ENCODE results near the gene TADA3.

The TADA3 gene

DNA sequence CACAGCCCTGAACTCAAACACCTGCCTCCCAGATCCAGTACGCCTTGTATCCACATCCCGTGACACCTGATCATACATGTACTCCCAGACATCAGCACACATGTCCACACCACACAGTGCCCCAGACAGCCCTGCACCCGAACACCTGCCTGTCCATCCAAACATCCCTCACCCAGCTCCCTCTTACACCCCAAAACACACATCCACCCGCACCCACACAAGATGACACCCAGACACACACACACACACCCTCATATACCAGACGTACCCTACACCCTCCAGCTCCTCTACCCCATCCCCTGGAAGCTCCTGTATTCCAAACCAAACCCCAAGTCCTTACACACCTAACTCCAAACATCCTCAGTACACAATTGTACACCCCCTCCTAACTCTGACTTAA is 23.3 kb downstream of the TADA3 start:
- Histone ChIP-seq H3K9me3 (ENCODE audit: control insufficient read depth, insufficient read depth, low read length) (no peaks in the 10 kb centered on the region), H3K4me1 (ENCODE audit: control insufficient read depth, insufficient read depth, low read length) (peaks cover 5% of the 10 kb centered on the region), H3K4me3 (ENCODE audit: low read depth, low read length) (peak overlapping the region; percentile 77), H3K9ac (ENCODE audit: low read depth, low read length) (no peak overlapping the region), H3K27me3 (ENCODE audit: control insufficient read depth, insufficient read depth, low read length) (peaks cover 17% of the 10 kb centered on the region), H3K36me3 (ENCODE audit: control insufficient read depth, insufficient read depth, low read length) (no peaks in the 10 kb centered on the region)

DNA sequence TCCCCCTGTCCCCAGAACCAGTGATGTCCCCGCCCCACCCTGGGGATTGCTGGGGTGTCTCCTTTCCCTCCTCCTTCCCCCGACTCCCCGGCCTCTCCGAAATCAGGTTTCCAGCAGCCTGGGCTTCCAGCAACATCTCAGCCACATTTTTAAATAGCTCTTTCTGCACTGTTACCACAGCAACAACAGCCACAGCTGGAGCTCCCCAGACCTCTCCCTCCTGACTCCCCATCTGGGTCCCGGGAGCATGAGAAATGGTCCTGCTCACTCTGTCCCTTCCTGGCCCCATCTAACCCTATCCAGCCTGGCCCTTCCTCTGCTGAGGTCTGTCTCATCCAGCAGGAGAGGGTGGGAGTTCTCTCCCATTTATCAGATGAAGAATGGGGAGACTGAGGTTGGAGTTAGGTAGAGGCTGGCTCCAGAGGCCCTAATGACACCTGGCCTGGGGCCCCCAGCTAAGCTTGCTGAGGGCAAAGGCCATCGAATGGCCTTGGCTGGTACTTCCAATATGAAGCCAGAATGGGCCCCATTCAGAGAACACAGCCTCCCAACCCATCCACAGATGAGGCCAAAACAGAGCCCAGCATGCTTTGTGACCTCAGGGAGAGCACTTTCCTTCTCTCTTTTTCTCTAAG is 24.0 kb downstream of the TADA3 start:
- Histone ChIP-seq H3K4me3 (ENCODE audit: low read depth, low read length) (no peak overlapping the region), H3K36me3 (ENCODE audit: control insufficient read depth, insufficient read depth, low read length) (no peaks in the 10 kb centered on the region), H3K27me3 (ENCODE audit: control insufficient read depth, insufficient read depth, low read length) (peaks cover 17% of the 10 kb centered on the region), H3K9ac (ENCODE audit: low read depth, low read length) (no peak overlapping the region), H3K4me1 (ENCODE audit: control insufficient read depth, insufficient read depth, low read length) (peaks cover 5% of the 10 kb centered on the region), H3K9me3 (ENCODE audit: control insufficient read depth, insufficient read depth, low read length) (no peaks in the 10 kb centered on the region)

DNA sequence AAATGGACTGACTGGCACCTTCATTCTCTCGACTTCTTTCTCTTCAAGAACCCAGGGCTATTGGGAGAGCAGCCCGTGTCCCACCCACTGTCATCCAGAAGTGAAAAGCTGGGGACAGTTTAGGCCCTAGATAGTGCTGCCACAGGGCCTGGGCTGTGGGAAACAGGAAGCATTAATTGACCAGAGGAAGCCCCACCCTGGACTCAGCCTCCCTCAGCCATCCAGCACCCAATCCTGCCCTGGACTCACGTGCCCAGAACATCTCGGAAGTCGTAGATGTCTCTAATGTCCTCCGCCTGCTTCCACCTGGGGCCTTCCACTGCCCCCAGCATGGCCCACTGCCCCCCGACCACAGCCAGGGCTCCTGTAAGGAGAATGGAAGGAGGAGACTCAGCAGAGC is 24.9 kb downstream of the TADA3 start:
- no peak overlapping the region for H3K4me3 ChIP-seq (ENCODE audit: low read depth, low read length)
- peaks cover 5% of the 10 kb centered on the region for H3K4me1 ChIP-seq (ENCODE audit: control insufficient read depth, insufficient read depth, low read length)
- no peaks in the 10 kb centered on the region for H3K36me3 ChIP-seq (ENCODE audit: control insufficient read depth, insufficient read depth, low read length)
- H3K9me3 ChIP-seq (ENCODE audit: control insufficient read depth, insufficient read depth, low read length) = no peaks in the 10 kb centered on the region
- H3K27me3 ChIP-seq (ENCODE audit: control insufficient read depth, insufficient read depth, low read length) = peaks cover 17% of the 10 kb centered on the region
- no peak overlapping the region for H3K9ac ChIP-seq (ENCODE audit: low read depth, low read length)

DNA sequence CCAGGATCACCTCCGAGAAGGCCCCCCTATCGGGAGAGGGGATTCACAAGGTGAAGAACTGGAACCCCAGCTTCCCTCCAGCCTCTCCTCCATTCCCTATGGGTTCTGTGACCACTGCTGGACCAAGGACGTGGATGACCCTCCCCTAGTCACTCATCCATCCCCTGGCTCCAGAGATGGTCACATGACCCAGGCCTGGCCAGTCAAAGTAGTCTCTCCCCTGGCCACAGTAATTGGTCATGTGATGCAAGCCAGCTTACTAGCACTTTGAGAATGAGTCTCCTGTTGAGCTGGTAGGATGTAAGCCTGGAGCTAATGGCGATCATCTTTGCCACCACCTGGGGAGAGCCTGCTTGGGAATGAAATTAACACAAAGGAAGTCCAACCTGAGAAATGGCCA is 26.4 kb downstream of the TADA3 start:
- no peaks in the 10 kb centered on the region for H3K36me3 ChIP-seq (ENCODE audit: control insufficient read depth, insufficient read depth, low read length)
- H3K4me3 ChIP-seq (ENCODE audit: low read depth, low read length) = no peak overlapping the region
- H3K27me3 ChIP-seq (ENCODE audit: control insufficient read depth, insufficient read depth, low read length) = peaks cover 11% of the 10 kb centered on the region
- no peak overlapping the region for H3K9ac ChIP-seq (ENCODE audit: low read depth, low read length)
- H3K4me1 ChIP-seq (ENCODE audit: control insufficient read depth, insufficient read depth, low read length) = peaks cover 5% of the 10 kb centered on the region
- no peaks in the 10 kb centered on the region for H3K9me3 ChIP-seq (ENCODE audit: control insufficient read depth, insufficient read depth, low read length)

DNA sequence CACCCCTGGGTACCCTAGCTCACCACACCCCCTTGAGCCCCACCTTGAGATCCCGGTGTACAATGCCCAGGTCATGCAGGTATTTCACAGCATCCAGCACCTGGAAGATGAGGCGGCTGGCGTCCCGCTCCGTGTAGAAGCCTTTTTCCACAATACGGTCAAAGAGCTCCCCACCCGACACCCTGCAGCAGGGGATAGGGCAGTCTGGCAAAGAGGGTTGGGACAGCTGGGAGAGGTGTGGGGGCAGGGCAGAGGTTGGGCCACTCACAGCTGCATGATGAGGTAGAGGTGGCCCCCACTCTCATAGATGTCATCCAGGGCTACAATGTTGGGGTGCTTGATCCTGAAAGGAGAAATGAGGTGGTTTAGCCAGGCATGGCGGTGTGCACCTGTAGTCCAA is 29.4 kb downstream of the TADA3 start:
- Histone ChIP-seq H3K4me1 (ENCODE audit: control insufficient read depth, insufficient read depth, low read length) (peaks cover 2% of the 10 kb centered on the region), H3K4me3 (ENCODE audit: low read depth, low read length) (no peak overlapping the region), H3K36me3 (ENCODE audit: control insufficient read depth, insufficient read depth, low read length) (peaks cover 6% of the 10 kb centered on the region), H3K9me3 (ENCODE audit: control insufficient read depth, insufficient read depth, low read length) (no peaks in the 10 kb centered on the region), H3K27me3 (ENCODE audit: control insufficient read depth, insufficient read depth, low read length) (no peaks in the 10 kb centered on the region), H3K9ac (ENCODE audit: low read depth, low read length) (no peak overlapping the region)

DNA sequence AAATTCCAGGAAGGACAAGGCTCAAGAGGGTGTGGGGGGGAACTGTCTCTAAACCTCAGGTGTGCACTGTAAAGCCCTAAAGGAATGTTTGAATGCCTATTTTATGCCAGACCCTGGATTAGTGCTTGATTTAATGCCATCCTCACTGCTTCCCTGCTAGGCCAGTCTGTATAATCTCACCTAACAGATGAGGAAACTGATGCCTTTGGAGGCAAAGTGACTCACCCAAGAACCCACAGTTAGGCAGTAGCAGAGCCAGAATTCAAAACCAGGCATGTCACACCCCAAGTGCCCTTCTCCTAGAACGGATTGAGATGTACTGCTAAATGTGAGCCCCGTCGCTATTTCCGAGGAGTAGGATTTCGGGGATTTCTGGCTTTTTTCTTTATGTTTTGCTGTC is 30.4 kb downstream of the TADA3 start:
- Histone ChIP-seq H3K4me1 (ENCODE audit: control insufficient read depth, insufficient read depth, low read length) (peaks cover 2% of the 10 kb centered on the region), H3K36me3 (ENCODE audit: control insufficient read depth, insufficient read depth, low read length) (peaks cover 13% of the 10 kb centered on the region), H3K27me3 (ENCODE audit: control insufficient read depth, insufficient read depth, low read length) (no peaks in the 10 kb centered on the region), H3K9me3 (ENCODE audit: control insufficient read depth, insufficient read depth, low read length) (no peaks in the 10 kb centered on the region), H3K9ac (ENCODE audit: low read depth, low read length) (no peak overlapping the region), H3K4me3 (ENCODE audit: low read depth, low read length) (no peak overlapping the region)

DNA sequence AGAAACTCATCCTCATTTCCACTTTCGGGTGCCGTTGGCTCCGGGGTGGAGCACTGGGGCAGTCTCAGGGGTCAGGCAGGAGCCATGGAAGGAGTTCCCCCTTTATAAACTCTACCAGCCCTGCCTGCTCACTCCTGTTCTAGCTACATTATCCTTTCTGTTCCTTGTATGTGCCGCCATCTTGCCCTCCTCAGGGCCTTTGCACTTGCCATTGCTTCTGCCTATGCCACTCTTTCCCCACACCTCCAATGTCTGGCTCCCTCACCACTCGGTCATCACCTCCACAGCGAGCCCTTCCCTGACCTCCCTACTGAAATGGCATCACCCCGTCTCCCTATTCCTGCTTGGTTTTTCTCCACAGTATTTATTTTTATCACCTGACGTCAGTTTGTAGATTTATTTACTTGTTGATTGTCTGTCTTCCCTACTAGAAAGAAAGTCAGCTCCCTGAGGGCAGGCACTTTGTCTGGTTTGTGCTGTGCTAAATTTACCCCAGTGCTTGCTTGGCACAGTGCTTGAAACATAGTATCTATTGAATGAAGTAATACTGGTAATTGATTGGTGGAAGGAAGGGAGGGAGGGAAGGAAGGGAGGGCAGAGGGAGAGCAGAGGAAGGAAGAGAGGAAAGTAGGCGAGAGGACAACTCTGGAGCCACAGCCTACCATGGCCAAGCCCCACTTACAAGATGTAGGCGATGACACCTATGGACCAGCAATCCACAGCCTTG is 31.3 kb downstream of the TADA3 start:
- peaks cover under 1% of the 10 kb centered on the region for H3K4me1 ChIP-seq (ENCODE audit: control insufficient read depth, insufficient read depth, low read length)
- no peak overlapping the region for H3K9ac ChIP-seq (ENCODE audit: low read depth, low read length)
- no peaks in the 10 kb centered on the region for H3K9me3 ChIP-seq (ENCODE audit: control insufficient read depth, insufficient read depth, low read length)
- no peak overlapping the region for H3K4me3 ChIP-seq (ENCODE audit: low read depth, low read length)
- H3K27me3 ChIP-seq (ENCODE audit: control insufficient read depth, insufficient read depth, low read length) = no peaks in the 10 kb centered on the region
- H3K36me3 ChIP-seq (ENCODE audit: control insufficient read depth, insufficient read depth, low read length) = peaks cover 19% of the 10 kb centered on the region

DNA sequence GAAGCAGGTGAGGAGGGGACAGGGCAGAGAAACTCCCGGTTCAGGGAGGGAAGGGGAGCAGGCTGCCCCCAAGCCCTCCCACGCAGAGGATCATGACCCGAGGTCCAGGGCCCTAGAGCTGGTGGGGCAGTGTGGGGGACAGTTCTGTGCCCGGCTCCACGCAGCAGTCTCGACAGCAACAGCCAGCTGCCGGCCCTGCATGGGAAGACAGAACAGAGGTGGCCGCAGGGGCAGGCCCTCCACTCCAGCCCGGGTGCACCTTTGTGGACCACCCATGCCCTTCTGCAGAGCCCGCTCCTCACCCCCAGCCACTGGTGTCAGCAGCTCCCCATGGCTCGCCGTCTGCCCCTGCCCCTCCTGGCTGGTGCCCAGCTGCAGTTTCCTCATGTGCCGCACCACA is 34.8 kb downstream of the TADA3 start:
- H3K9ac ChIP-seq (ENCODE audit: low read depth, low read length) = no peak overlapping the region
- no peaks in the 10 kb centered on the region for H3K4me1 ChIP-seq (ENCODE audit: control insufficient read depth, insufficient read depth, low read length)
- H3K36me3 ChIP-seq (ENCODE audit: control insufficient read depth, insufficient read depth, low read length) = peaks cover 23% of the 10 kb centered on the region
- H3K27me3 ChIP-seq (ENCODE audit: control insufficient read depth, insufficient read depth, low read length) = no peaks in the 10 kb centered on the region
- H3K4me3 ChIP-seq (ENCODE audit: low read depth, low read length) = no peak overlapping the region
- no peaks in the 10 kb centered on the region for H3K9me3 ChIP-seq (ENCODE audit: control insufficient read depth, insufficient read depth, low read length)

DNA sequence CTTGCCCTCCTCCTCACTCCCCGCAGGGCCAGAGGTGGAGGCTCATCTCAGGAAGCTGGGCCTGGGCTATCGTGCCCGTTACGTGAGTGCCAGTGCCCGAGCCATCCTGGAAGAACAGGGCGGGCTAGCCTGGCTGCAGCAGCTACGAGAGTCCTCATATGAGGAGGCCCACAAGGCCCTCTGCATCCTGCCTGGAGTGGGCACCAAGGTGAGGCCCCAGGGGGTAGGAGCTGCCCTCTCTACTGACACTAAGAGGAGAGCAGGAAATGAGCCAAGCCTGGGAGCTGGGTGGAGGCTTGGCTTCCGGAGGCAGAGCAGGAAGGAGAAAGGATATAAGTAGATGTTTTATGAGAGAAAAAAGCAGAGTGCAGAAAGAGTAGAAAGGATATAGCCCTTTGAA is 37.6 kb downstream of the TADA3 start:
- Histone ChIP-seq H3K4me3 (ENCODE audit: low read depth, low read length) (no peak overlapping the region), H3K27me3 (ENCODE audit: control insufficient read depth, insufficient read depth, low read length) (no peaks in the 10 kb centered on the region), H3K9me3 (ENCODE audit: control insufficient read depth, insufficient read depth, low read length) (no peaks in the 10 kb centered on the region), H3K4me1 (ENCODE audit: control insufficient read depth, insufficient read depth, low read length) (no peaks in the 10 kb centered on the region), H3K9ac (ENCODE audit: low read depth, low read length) (no peak overlapping the region), H3K36me3 (ENCODE audit: control insufficient read depth, insufficient read depth, low read length) (peaks cover 30% of the 10 kb centered on the region)

DNA sequence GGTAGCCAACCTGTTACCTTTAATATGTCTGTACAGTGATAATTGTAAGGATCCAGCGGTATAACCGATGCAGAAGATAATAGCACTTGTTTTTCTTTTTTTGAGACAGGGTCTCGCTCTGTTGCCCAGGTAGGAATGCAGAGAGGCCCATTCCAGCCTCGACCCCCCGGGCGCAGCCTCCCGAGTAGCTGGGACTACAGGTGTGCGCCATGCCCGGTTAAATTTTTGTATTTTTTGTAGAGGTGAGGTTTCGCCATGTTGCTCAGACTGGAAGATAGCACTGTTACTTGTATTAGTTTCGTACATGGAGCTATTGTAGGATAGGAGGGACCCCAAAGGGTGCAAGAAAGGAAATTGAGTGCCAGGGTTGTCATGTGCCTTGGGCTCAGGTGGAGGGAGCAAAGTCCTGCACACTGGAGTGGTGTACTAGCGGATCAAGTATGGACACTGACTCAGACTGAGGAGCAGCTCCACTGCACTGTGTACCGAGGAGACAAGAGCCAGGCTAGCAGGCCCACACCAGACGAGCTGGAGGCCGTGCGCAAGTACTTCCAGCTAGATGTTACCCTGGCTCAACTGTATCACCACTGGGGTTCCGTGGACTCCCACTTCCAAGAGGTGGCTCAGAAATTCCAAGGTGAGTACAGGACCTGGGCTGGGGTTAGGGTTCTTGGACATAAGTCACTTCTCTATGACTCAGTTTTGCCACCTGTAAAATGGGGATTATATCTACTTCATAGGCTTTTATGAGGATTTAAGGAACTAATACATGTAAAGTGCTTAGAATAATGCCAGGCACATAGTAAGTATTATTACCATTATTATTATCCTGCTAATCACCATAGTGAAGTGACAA is 41.5 kb downstream of the TADA3 start:
- peaks cover 34% of the 10 kb centered on the region for H3K36me3 ChIP-seq (ENCODE audit: control insufficient read depth, insufficient read depth, low read length)

DNA sequence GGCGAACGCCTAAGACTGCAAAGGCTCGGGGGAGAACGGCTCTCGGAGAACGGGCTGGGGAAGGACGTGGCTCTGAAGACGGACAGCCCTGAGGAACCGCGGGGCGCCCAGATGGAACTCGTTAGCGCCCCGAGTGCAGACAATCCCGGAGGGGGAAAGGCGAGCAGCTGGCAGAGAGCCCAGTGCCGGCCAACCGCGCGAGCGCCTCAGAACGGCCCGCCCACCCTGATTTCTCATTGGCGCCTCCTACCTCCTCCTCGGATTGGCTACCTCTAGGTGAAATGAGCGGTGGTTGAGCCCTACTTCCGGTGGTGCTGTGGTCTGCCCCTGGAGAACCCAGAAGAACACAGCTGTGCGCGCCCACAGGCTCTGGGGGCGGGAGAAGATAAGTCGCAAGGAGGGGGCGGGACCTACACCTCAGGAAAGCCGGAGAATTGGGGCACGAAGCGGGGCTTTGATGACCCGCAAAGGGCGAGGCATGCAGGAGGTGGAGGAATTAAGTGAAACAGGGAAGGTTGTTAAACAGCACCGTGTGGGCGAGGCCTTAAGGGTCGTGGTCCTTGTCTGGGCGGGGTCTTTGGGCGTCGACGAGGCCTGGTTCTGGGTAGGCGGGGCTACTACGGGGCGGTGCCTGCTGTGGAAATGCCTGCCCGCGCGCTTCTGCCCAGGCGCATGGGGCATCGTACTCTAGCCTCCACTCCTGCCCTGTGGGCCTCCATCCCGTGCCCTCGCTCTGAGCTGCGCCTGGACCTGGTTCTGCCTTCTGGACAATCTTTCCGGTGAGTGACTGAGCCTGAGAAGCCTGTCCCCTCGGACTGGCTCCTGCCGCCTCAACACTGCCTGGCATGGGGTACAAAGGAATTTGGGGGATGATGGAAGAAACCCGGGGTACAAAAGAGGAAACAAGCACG is 42.4 kb downstream of the TADA3 start, which contains the start of gene OGG1:
TSS of gene OGG1 (plus strand) at position 308 of the 911 bp plus-strand sequence. CDS start at position 643, 335 bp downstream.
- peak within 1 kb of the TSS; percentile 92 for H3K9ac ChIP-seq (ENCODE audit: low read depth, low read length)
- peaks cover 41% of the 10 kb centered on the region for H3K36me3 ChIP-seq (ENCODE audit: control insufficient read depth, insufficient read depth, low read length)
- peak within 1 kb of the TSS; percentile 76 for H3K4me3 ChIP-seq (ENCODE audit: low read depth, low read length)
- H3K9me3 ChIP-seq (ENCODE audit: control insufficient read depth, insufficient read depth, low read length) = no peaks in the 10 kb centered on the region
- H3K27me3 ChIP-seq (ENCODE audit: control insufficient read depth, insufficient read depth, low read length) = no peaks in the 10 kb centered on the region
- H3K4me1 ChIP-seq (ENCODE audit: control insufficient read depth, insufficient read depth, low read length) = no peaks in the 10 kb centered on the region

More for the DNA sequence above, 41.5 kb downstream of the TADA3 start:
- Histone ChIP-seq H3K9me3 (ENCODE audit: control insufficient read depth, insufficient read depth, low read length) (no peaks in the 10 kb centered on the region), H3K4me3 (ENCODE audit: low read depth, low read length) (peak overlapping the region; percentile 76), H3K4me1 (ENCODE audit: control insufficient read depth, insufficient read depth, low read length) (no peaks in the 10 kb centered on the region), H3K27me3 (ENCODE audit: control insufficient read depth, insufficient read depth, low read length) (no peaks in the 10 kb centered on the region), H3K9ac (ENCODE audit: low read depth, low read length) (no peak overlapping the region)
